Mucosa of descending colon (tissue), 3 donors: ENCODE results near the gene TNNI2. TPM values are rescaled to one million over a fixed set of nuclear protein-coding genes. Genes with fewer than 3 reads are reported as not detected.

ENCODE experiments used
- ATAC-seq: fragments of 200-7000 bp; cut with Tn5 transposase; one replicate; pipeline ENCODE4 v1.9.1; 2020; ENCODE audit warnings: mild to moderate bottlenecking, moderate library complexity
- DNase-seq, 3 donors: peaks; one replicate each; pipeline ENCODE4 v3.0.0-alpha.2; 2020
- H3K36me3 ChIP-seq: fragments of 200-600 bp; one replicate; pipeline ENCODE4 v1.8.0; 2021; ENCODE audit warnings: low read depth, mild to moderate bottlenecking
- H3K4me1 ChIP-seq: fragments of 200-600 bp; one replicate; pipeline ENCODE4 v1.8.0; 2021; ENCODE audit warnings: low read depth, mild to moderate bottlenecking
- H3K4me3 ChIP-seq: fragments of 200-600 bp; one replicate; pipeline ENCODE4 v1.8.0; 2021; ENCODE audit warnings: mild to moderate bottlenecking
- H3K9me3 ChIP-seq: fragments of 200-600 bp; one replicate; pipeline ENCODE4 v1.8.0; 2021; ENCODE audit warnings: mild to moderate bottlenecking
- intact Hi-C, 2 donors: fragments of 100-400 bp; cut with DNase I in 1 of 2; cut with micrococcal nuclease in 1 of 2; formaldehyde crosslinking; loops; one replicate each; pipeline versions ENCODE4 v1.11.0 to v1.11.1; 2022; cut with DNase I, micrococcal nuclease
- total RNA-seq, 3 donors: library from RNA; stranded (reverse); fragmentation: NEBNext Ultra II Directional in 2 of 3; extraction: Animal tissue kit (Norgen Biotek cat#: 25700) in 2 of 3; gene quantifications; one replicate each; pipeline versions ENCODE4 v1.2.1 to v1.2.4, GENCODE V29; 2021 to 2023
- TF ChIP-seq, protein P1 (sequence below): fragments of 200-600 bp; IDR thresholded peaks from one replicate; pipeline ENCODE4 v1.8.0; 2022; ENCODE audit warnings: antibody characterized with exemption, mild to moderate bottlenecking
- donor health status: DM: no; HTN: no; CAD: no; lungs with moderate emphysema.
- donor health status: DM: no; HTN: no; CAD: no.
- donor health status: DM: no; HTN: yes; CAD: no.

The TNNI2 gene
- total RNA-seq, 3 donors from 2014 or later, result 0.46 TPM; not detected in 2

DNA sequence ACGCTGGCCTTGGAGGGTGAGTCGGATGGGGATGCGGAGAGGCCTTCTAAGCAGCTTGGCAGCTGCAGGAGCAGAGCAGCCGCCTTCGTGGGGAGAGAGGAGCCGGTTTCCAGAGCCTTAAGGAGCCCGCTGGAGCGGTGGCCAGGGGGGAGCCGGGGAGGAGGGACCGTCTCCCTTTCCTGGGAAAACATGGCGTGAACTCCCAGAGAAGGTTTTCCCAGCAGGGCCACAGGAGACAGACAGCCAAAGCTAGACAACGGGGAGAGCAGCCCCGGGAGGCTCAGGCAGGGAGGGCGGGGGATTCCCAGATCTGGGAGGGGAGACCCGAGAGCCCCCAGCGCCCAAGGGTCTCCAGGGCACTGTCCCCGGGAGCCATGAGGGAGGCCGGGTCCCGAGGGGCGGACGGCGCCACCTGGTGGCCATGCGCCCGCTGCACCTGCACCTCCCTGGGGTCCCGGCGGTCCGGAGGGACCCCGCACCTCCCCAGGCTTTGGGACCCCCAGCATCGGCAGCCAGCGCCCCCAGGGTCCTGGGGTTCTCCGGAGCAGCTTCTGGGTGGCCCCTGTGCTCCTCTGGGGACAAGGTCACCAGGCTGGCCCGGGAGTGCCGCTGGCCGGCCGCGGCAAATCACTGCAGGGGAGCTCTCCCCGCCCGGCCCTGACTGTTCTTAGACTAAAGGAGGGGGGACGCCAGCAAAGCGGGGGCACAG lies 6.4 kb upstream of the TNNI2 start:
- TF ChIP-seq, protein P1, sequence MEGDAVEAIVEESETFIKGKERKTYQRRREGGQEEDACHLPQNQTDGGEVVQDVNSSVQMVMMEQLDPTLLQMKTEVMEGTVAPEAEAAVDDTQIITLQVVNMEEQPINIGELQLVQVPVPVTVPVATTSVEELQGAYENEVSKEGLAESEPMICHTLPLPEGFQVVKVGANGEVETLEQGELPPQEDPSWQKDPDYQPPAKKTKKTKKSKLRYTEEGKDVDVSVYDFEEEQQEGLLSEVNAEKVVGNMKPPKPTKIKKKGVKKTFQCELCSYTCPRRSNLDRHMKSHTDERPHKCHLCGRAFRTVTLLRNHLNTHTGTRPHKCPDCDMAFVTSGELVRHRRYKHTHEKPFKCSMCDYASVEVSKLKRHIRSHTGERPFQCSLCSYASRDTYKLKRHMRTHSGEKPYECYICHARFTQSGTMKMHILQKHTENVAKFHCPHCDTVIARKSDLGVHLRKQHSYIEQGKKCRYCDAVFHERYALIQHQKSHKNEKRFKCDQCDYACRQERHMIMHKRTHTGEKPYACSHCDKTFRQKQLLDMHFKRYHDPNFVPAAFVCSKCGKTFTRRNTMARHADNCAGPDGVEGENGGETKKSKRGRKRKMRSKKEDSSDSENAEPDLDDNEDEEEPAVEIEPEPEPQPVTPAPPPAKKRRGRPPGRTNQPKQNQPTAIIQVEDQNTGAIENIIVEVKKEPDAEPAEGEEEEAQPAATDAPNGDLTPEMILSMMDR, result peak; percentile 95
- peaks cover 50% of the 10 kb centered on the region for H3K4me1 ChIP-seq
- H3K4me3 ChIP-seq, result no peak overlapping the region
- intact Hi-C loops, result loop anchor here (2.0 to 5.0 kb wide), 3 partner anchors 70 to 180 kb away; partner anchors contain the start of gene CTSD (in 1 of the 2)
- ATAC-seq (peak; percentile 24), DNase-seq (peak; percentile 71 to 82 (median 76))
- no peaks in the 10 kb centered on the region for H3K9me3 ChIP-seq
- H3K36me3 ChIP-seq, result no peaks in the 10 kb centered on the region

DNA sequence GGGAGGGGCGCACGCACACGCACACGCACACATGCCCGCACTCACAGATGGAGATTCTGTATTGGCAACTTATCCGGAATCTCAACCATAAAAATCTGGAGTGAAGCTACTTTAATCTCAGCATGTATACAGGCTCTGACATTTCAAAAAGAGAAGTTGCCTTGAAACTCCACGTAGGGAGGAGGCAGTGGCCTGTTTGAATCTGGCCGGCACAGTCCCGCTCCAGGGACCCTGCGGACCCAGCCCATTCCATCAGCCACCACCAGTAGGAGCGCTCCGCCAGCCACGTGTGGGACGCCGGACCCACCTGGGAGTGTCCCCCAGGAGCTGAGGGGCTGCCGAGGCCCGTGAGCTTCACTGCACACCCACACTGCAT lies 5.9 kb upstream of the TNNI2 start:
- DNase-seq, result peak in 1 of 3 donors; percentile 32
- Histone ChIP-seq H3K4me3 (no peak overlapping the region), H3K36me3 (no peaks in the 10 kb centered on the region), H3K4me1 (peaks cover 55% of the 10 kb centered on the region), H3K9me3 (no peaks in the 10 kb centered on the region)
- no peak for ATAC-seq
- intact Hi-C loops, result loop anchor here (2.0 to 5.0 kb wide), 3 partner anchors 71 to 181 kb away; partner anchors contain the start of gene CTSD (in 1 of the 2)
- TF ChIP-seq, protein P1, result no peak

DNA sequence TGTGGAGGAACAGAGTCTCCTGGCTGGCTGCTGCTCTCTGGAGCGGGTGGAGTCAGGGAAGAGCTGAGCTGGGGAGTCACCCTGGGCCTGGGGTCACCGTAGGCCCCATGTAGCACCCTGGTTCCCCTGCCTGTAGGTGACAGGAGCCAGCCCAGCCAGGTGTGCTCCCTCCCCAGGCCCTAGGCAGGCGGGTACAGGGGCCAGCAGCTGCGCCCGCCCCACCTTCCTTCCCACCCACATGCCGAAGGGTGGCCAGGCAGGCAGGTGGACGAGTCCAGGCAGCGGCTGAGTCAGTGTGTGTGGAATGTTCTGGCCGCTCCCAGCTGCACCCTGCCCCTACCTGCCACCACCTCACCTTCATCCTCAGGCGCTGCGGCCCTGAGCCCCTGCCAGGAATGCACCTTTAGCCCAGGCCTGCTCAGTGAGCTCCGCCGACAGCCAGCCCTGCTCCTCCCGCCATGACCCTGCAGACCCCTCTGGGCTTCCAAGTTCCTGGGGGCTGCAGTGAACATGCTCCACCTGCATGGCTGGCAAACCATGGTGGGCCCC lies 4.6 kb upstream of the TNNI2 start:
- no peaks in the 10 kb centered on the region for H3K36me3 ChIP-seq
- no peaks in the 10 kb centered on the region for H3K9me3 ChIP-seq
- DNase-seq, result peak; percentile 86 to 94 (median 91)
- peaks cover 55% of the 10 kb centered on the region for H3K4me1 ChIP-seq
- intact Hi-C loops, result loop anchor here in 1 of 2 donors (5.0 kb wide), 2 partner anchors 72 to 182 kb away; partner anchors contain the start of gene CTSD
- H3K4me3 ChIP-seq, result no peak overlapping the region
- TF ChIP-seq, protein P1, result no peak
- peak; percentile 87 for ATAC-seq

DNA sequence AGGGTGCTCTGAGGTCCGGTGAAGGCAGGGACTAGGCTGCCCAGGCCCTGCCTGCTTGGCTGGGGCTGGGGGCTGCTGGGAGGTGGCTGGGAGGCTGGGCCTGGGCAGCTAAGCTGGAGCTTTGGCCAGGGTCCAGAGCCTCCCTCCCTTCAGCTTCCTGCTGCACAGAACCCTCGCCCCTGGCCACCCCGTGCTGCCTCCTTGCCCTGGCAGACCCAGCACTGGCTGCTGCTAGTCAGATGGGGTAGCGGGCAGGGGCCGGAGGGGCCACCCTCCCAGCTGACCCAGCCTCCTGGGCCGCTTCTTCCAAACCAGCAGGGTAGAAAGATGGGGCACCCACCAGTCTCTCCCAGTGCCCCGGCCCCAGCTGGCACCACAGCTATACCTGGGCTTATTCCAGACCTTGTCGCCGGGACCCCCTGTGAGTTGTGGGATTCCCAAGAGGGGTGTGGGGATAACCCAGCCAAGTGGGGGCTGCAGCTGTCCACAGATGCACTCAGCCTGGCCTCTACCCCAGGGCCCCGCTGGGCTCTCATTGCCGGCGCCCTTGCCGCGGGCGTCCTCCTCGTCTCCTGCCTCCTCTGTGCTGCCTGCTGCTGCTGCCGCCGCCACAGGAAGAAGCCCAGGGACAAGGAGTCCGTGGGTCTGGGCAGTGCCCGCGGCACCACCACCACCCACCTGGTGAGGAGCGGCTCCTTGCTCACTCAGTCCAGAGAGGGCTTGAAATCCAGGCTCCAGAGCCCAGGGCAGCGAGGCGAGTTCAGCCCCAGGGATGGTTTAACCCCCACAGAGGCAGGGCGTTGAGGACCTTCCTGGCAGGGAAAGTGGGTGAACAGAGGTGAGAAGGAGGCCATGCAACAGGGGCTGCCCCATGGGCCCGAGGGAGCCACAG lies 3.8 kb upstream of the TNNI2 start, which contains the start of gene SYT8:
Gene SYT8 (plus strand): TSS at position 212 of the 892 bp plus-strand sequence. CDS start 116 bp downstream, at position 328.
- H3K4me3 ChIP-seq, result no peak within 1 kb of the TSS
- intact Hi-C loops, result loop anchor here in 1 of 2 donors (5.0 kb wide), 2 partner anchors 73 to 183 kb away; partner anchors contain the start of gene CTSD
- TF ChIP-seq, protein P1, result no peak
- H3K36me3 ChIP-seq, result no peaks in the 10 kb centered on the region
- DNase-seq, result peak; percentile 53 to 74 (median 71)
- peak; percentile 3 for ATAC-seq
- peaks cover 52% of the 10 kb centered on the region for H3K4me1 ChIP-seq
- no peaks in the 10 kb centered on the region for H3K9me3 ChIP-seq

DNA sequence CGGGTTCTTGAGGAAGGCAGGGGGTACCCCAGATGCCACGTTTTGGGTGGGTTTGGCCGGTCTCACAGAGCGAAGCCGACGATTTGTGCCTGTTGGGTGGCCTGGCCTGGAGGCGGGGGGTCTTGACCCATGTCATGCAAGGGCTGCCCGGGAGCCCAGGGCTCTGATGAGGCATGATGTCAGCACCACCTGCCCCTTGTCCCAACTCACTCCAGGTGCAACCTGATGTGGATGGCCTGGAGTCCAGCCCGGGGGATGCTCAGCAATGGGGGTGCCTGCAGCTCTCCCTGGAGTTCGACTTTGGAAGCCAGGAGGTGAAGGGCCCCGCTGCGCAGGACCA lies 3.1 kb upstream of the TNNI2 start:
- peak in 2 of 3 donors; percentile 36 to 58 for DNase-seq
- ATAC-seq, result no peak
- Histone ChIP-seq H3K4me3 (no peak overlapping the region), H3K9me3 (no peaks in the 10 kb centered on the region), H3K36me3 (no peaks in the 10 kb centered on the region), H3K4me1 (peaks cover 46% of the 10 kb centered on the region)
- TF ChIP-seq, protein P1, result no peak
- intact Hi-C loops, result no loop called here
